ENCODE results near the gene ALOX5. TPM values are rescaled to one million over a fixed set of nuclear protein-coding genes. Genes with fewer than 3 reads are reported as not detected.
"Not testable (repeated sequence)": the region's sequence is repeated elsewhere in the genome, so short reads cannot be mapped to it uniquely, and the experiment has no call there.

Gene ALOX5
- 25.7 TPM for total RNA-seq
- 52.5 TPM for polyA plus RNA-seq

DNA sequence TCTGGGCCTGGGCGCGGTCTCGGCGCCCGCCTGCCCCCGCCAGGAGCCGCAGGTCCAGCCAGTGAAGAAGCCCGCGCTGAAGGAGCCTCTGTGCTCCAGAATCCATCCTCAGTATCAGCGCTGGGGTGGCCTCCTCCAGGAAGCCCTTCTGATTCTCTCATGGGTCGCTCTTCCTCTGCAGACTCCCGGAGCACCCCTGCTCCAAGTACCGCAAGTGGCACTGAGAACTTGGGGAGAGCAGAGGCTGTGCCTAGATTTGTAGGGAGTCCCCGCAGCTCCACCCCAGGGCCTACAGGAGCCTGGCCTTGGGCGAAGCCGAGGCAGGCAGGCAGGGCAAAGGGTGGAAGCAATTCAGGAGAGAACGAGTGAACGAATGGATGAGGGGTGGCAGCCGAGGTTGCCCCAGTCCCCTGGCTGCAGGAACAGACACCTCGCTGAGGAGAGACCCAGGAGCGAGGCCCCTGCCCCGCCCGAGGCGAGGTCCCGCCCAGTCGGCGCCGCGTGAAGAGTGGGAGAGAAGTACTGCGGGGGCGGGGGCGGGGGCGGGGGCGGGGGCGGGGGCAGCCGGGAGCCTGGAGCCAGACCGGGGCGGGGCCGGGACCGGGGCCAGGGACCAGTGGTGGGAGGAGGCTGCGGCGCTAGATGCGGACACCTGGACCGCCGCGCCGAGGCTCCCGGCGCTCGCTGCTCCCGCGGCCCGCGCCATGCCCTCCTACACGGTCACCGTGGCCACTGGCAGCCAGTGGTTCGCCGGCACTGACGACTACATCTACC is at the start of gene ALOX5:
Gene ALOX5, plus strand, starts transcription at position 641 of the 774 bp plus-strand sequence. Its CDS starts 64 bp downstream, at position 705.
- Histone ChIP-seq H3K4me3 (ENCODE audit: low read depth, low read length) (peak within 1 kb of the TSS; percentile 47), H3K27ac (ENCODE audit: low read depth) (peak within 1 kb of the TSS; percentile 81), H3K36me3 (ENCODE audit: insufficient read depth) (no peaks in the 10 kb centered on the region), H3K4me1 (ENCODE audit: insufficient read depth) (peaks cover 3% of the 10 kb centered on the region)
- 1% methylated on average over 58 of the region's 59 CpGs for WGBS
- DNase-seq (ENCODE audit: extremely low spot score) = no peak

DNA sequence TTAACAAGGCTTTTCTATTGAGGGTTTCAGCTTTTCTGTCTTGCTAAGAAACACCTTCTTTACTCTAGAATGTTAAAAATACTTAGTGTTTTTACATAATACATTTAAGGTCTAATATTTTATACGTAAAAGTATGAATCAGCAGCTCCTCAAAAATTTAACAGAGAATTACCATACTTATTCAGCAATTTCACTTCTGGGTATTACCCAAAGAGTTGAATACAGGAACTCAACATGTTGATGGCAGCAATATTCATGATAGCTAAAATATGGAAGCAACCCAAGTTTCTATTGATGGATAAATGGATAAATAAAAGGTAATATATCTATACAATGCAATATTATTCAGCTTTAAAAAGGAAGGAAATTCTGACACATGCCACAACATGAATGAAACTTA is 48.9 kb upstream of the ALOX5 start:
- 83% methylated on average over 1 of the region's 1 CpG for WGBS
- DNase-seq (ENCODE audit: extremely low spot score) = no peak
- Histone ChIP-seq H3K4me3 (ENCODE audit: low read depth, low read length) (no peak overlapping the region), H3K27ac (ENCODE audit: low read depth) (no peak overlapping the region), H3K36me3 (ENCODE audit: insufficient read depth) (no peaks in the 10 kb centered on the region), H3K4me1 (ENCODE audit: insufficient read depth) (no peaks in the 10 kb centered on the region)

DNA sequence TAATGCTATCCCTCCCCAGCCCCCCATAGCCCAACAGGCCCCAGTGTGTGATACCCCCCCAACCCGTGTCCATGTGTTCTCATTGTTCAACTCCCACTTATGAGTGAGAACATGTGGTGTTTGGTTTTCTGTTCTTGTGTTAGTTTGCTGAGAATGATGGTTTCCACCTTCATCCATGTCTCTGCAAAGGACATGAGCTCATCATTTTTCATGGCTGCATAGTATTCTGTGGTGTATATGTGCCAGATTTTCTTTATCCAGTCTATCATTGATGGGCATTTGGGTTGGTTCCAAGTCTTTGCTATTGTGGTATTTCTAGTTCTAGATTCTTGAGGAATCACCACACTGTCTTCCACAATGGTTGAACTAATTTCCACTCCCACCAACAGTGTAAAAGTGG is 47.2 kb upstream of the ALOX5 start:
- H3K4me3 ChIP-seq (ENCODE audit: low read depth, low read length); DNase-seq (ENCODE audit: extremely low spot score); H3K4me1 ChIP-seq (ENCODE audit: insufficient read depth); H3K36me3 ChIP-seq (ENCODE audit: insufficient read depth); H3K27ac ChIP-seq (ENCODE audit: low read depth): not testable (repeated sequence)
- 81% methylated on average over 1 of the region's 1 CpG for WGBS

DNA sequence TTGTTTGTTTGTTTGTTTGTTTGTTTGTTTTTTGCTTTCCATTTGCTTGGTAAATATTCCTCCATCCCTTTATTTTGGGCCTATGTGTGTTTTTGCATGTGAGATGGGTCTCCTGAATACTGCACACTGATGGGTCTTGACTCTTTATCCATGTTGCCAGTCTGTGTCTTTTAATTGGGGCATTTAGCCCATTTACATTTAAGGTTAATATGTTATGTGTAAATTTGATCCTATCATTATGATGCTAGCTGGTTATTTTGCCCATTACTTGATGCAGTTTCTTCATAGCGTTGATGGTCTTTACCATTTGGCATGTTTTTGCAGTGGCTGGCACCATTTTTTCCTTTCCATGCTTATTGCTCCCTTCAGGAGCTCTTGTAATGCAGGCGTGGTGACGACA is 42.2 kb upstream of the ALOX5 start:
- DNase-seq (ENCODE audit: extremely low spot score); H3K4me3 ChIP-seq (ENCODE audit: low read depth, low read length); H3K36me3 ChIP-seq (ENCODE audit: insufficient read depth); H3K27ac ChIP-seq (ENCODE audit: low read depth); H3K4me1 ChIP-seq (ENCODE audit: insufficient read depth): not testable (repeated sequence)
- 93% methylated on average over 3 of the region's 3 CpGs for WGBS

DNA sequence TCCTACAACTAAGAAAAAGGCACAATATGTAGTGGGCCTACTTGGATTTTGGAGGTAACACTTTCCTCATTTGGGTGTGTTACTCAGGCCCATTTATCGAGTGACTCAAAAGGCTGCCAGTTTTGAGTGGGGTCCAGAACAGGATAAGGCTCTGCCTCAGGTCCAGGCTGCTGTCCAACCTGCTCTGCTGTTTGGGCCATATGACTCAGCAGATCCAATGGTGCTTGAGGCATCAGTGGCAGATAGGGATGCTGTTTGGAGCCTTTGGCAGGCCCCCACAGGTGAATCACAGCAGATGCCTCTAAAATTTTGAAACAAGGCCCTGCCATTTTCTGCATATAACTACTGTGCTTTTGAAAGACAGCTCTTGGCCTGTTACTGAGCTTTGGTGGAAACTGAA is 34.1 kb upstream of the ALOX5 start:
- 87% methylated on average over 1 of the region's 1 CpG for WGBS
- Histone ChIP-seq H3K36me3 (ENCODE audit: insufficient read depth) (no peaks in the 10 kb centered on the region), H3K4me3 (ENCODE audit: low read depth, low read length) (no peak overlapping the region), H3K27ac (ENCODE audit: low read depth) (no peak overlapping the region), H3K4me1 (ENCODE audit: insufficient read depth) (no peaks in the 10 kb centered on the region)
- DNase-seq (ENCODE audit: extremely low spot score) = no peak

DNA sequence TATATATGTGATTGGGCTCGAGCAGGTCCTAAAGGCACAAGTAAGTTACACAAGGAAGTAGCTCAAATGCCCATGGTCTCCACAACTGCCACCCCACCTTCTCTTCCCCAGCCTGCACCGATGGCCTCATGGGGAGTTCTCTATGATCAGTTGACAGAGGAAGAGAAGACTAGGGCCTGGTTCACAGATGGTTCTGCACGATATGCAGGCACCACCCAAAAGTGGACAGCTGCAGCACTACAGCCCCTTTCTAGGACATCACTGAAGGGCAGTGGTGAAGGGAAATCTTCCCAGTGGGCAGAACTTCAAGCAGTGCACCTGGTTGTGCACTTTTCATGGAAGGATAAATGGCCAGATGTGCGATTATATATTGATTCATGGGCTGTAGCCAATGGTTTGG is 33.6 kb upstream of the ALOX5 start:
- WGBS = 74% methylated on average over 4 of the region's 4 CpGs
- H3K4me3 ChIP-seq (ENCODE audit: low read depth, low read length); DNase-seq (ENCODE audit: extremely low spot score); H3K36me3 ChIP-seq (ENCODE audit: insufficient read depth); H3K27ac ChIP-seq (ENCODE audit: low read depth); H3K4me1 ChIP-seq (ENCODE audit: insufficient read depth): not testable (repeated sequence)

DNA sequence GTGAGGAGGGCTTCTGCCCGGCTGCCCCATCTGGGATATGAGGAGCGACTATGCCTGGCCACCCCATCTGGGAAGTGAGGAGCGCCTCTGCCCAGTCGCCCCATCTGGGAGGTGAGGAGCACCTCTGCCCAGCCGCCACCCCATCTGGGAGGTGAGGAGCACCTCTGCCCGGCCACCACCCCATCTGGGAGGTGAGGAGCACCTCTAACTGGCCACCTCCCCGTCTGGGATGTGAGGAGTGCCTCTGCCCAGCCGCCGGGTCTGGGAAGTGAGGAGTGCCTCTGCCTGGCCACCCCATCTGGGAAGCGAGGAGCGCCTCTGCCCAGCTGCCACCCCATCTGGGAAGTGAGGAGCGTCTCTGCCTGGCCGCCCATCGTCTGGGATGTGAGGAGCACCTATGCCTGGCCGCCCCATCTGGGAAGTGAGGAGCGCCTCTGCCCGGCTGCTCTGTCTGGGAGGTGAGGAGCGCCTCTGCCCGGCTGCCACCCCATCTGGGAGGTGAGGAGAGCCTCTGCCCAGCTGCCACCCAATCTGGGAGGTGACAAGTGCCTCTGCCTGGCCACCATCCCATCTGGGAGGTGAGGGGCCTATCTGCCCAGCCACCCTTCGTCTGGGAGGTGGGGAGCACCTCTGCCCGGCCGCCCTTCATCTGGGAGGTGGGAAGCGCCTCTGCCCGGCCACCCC is 27.2 kb upstream of the ALOX5 start:
- not testable (repeated sequence) for H3K4me1 ChIP-seq (ENCODE audit: insufficient read depth); H3K4me3 ChIP-seq (ENCODE audit: low read depth, low read length); H3K36me3 ChIP-seq (ENCODE audit: insufficient read depth); DNase-seq (ENCODE audit: extremely low spot score); H3K27ac ChIP-seq (ENCODE audit: low read depth)
- 87% methylated on average over 24 of the region's 24 CpGs for WGBS

DNA sequence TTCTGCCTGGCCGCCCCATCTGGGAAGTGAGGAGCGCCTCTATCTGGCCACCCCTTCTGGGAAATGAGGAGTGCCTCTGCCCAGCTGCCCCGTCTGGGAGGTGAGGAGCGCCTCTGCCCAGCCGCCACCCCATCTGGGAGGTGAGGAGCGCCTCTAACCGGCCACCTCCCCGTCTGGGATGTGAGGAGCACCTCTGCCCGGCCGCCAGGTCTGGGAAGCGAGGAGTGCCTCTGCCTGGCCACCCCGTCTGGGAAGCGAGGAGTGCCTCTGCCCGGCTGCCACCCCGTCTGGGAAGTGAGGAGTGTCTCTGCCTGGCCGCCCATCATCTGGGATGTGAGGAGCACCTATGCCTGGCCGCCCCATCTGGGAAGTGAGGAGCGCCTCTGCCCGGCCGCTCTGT is 26.6 kb upstream of the ALOX5 start:
- not testable (repeated sequence) for DNase-seq (ENCODE audit: extremely low spot score); H3K4me3 ChIP-seq (ENCODE audit: low read depth, low read length); H3K27ac ChIP-seq (ENCODE audit: low read depth); H3K36me3 ChIP-seq (ENCODE audit: insufficient read depth); H3K4me1 ChIP-seq (ENCODE audit: insufficient read depth)
- WGBS = 92% methylated on average over 20 of the region's 20 CpGs

DNA sequence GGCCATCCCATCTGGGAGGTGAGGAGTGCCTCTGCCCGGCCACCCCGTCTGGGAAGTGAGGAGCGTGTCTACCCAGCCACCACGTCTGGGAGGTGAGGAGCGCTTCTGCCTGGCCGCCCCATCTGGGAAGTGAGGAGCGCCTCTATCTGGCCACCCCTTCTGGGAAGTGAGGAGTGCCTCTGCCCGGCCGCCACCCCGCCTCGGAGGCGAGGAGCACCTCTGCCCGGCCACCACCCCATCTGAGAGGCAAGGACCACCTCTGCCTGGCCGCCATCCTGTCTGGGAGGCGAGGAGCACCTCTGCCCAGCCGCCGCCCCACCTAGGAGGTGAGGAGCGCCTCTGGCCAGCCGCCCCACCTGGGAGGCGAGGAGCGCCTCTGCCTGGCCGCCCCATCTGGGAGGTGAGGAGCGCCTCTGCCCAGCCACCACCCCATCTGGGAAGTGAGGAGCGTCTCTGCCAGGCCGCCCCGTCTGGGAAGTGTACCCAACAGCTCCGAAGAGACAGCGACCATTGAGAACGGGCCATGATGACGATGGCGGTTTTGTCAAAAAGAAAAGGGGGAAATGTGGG is 25.7 kb upstream of the ALOX5 start:
- DNase-seq (ENCODE audit: extremely low spot score); H3K36me3 ChIP-seq (ENCODE audit: insufficient read depth); H3K4me3 ChIP-seq (ENCODE audit: low read depth, low read length); H3K27ac ChIP-seq (ENCODE audit: low read depth); H3K4me1 ChIP-seq (ENCODE audit: insufficient read depth): not testable (repeated sequence)
- 93% methylated on average over 31 of the region's 31 CpGs for WGBS

DNA sequence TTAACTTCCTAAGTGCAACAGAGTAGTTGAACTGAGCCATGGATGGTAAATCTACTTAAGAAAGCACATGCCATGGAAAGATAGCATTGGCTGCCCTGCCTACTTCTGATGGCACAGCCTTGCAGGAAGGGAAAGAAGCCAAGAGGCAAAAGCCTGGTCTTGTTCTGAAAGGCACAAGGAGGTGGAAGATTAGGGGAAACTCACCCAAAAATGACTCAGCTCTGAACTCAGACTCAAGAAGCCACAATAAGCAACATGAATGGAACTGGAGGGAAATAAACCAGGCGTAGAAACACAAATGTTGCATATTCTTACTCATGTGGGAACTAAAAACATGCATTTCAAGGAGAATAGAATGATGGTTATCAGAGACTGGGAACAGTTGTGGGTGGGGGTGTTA is 20.8 kb upstream of the ALOX5 start:
- no peak overlapping the region for H3K27ac ChIP-seq (ENCODE audit: low read depth)
- no peak overlapping the region for H3K4me3 ChIP-seq (ENCODE audit: low read depth, low read length)
- no peaks in the 10 kb centered on the region for H3K36me3 ChIP-seq (ENCODE audit: insufficient read depth)
- 80% methylated on average over 1 of the region's 1 CpG for WGBS
- no peak for DNase-seq (ENCODE audit: extremely low spot score)
- no peaks in the 10 kb centered on the region for H3K4me1 ChIP-seq (ENCODE audit: insufficient read depth)

DNA sequence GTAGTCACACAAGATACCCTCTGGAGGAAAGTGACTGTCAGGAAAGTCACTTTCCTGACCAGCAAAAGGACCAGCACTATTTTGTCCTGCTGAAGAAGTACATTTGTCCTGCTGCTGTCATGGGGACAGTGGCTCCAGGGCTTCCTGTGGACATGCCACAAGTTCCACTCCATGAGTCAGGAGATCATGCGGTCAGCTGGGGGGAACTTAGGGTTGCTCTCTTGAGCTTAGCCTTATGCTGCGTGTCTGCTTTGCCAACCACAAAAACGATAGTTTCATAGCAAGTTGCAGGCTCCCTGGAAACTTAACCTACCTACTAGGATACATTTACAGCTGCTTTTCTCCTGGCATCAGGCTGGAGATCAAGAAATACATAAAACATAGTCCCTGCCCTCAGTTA is 19.8 kb upstream of the ALOX5 start:
- 76% methylated on average over 3 of the region's 3 CpGs for WGBS
- Histone ChIP-seq H3K4me3 (ENCODE audit: low read depth, low read length) (no peak overlapping the region), H3K36me3 (ENCODE audit: insufficient read depth) (no peaks in the 10 kb centered on the region), H3K4me1 (ENCODE audit: insufficient read depth) (no peaks in the 10 kb centered on the region), H3K27ac (ENCODE audit: low read depth) (no peak overlapping the region)
- DNase-seq (ENCODE audit: extremely low spot score) = no peak

DNA sequence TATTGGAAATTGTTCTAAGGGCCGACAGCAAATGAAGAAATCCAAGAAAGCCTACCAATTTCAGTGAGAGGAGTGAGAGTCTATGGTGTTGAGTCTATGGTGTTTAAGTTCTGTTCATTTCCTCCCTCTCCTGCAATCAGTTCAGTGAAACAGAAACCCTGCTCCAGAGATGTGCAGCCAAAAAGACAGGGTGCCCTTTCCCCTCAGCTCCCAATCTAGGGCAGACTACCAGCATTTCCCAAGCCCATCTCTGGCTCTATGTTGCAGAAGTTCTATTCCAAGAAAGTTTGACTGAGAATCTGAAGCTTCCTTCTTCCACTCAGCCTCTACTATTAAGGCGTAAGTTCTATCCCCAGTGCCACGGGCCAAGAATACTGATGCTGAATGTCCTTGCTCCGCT is 18.5 kb upstream of the ALOX5 start:
- 85% methylated on average over 4 of the region's 4 CpGs for WGBS
- Histone ChIP-seq H3K4me1 (ENCODE audit: insufficient read depth) (no peaks in the 10 kb centered on the region), H3K27ac (ENCODE audit: low read depth) (no peak overlapping the region), H3K36me3 (ENCODE audit: insufficient read depth) (no peaks in the 10 kb centered on the region), H3K4me3 (ENCODE audit: low read depth, low read length) (no peak overlapping the region)
- DNase-seq (ENCODE audit: extremely low spot score) = no peak

DNA sequence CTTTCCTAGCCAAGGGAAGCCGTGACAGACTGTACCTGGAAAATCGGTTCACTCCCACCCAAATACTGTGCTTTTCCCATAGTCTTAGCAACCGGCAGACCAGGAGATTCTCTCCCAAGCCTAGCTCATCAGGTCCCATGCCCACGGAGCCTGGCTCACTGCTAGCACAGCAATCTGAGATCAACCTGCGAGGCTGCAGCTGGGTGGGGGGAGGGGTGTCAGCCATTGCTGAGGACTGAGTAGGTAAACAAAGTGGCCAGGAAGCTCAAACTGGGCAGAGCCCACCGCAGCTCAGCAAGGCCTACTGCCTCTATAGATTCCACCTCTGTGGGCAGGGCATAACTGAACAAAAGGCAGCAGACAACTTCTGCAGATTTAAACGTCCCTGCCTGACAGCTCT is 15.1 kb upstream of the ALOX5 start:
- H3K36me3 ChIP-seq (ENCODE audit: insufficient read depth); H3K4me3 ChIP-seq (ENCODE audit: low read depth, low read length); DNase-seq (ENCODE audit: extremely low spot score); H3K4me1 ChIP-seq (ENCODE audit: insufficient read depth); H3K27ac ChIP-seq (ENCODE audit: low read depth): not testable (repeated sequence)
- 62% methylated on average over 7 of the region's 7 CpGs for WGBS

Measured in urinary bladder (tissue), 4 donors.